Chondrocyte (in vitro differentiated cells): ENCODE data around the gene RABL6. TPM values are rescaled to one million over a fixed set of nuclear protein-coding genes. Genes with fewer than 3 reads are reported as not detected.

Experiments used
- DNase-seq: peaks from one replicate; pipeline ENCODE4 v3.0.0; 2021; ENCODE audit warnings: mixed read lengths, low spot score
- H3K27ac Mint-ChIP-seq: one replicate; pipeline ENCODE4 v1.8.0; 2021; ENCODE audit warnings: mild to moderate bottlenecking, moderate library complexity, mixed read lengths; ENCODE audit not compliant: unreplicated experiment
- H3K27me3 Mint-ChIP-seq: 2 replicates; pipeline ENCODE4 v1.8.0; 2021; ENCODE audit warnings: low read depth, mixed read lengths
- H3K36me3 Mint-ChIP-seq: 2 replicates; pipeline ENCODE4 v1.8.0; 2021; ENCODE audit warnings: low read depth, mixed read lengths
- H3K4me1 Mint-ChIP-seq: 2 replicates; pipeline ENCODE4 v1.8.0; 2021; ENCODE audit warnings: low read depth, mild to moderate bottlenecking, mixed read lengths
- H3K4me3 Mint-ChIP-seq: one replicate; pipeline ENCODE4 v1.8.0; 2021; ENCODE audit warnings: mild to moderate bottlenecking, moderate library complexity, mixed read lengths; ENCODE audit not compliant: unreplicated experiment
- H3K9me3 Mint-ChIP-seq: 2 replicates; pipeline ENCODE4 v1.8.0; 2021; ENCODE audit warnings: low read depth, mixed read lengths
- CTCF ChIP-seq: fragments of 200-600 bp; sonication (generic); IDR thresholded peaks from 2 replicates; pipeline ENCODE4 v1.5.0; 2021; ENCODE audit warnings: antibody characterized with exemption, mild to moderate bottlenecking, moderate library complexity
- total RNA-seq: library from RNA; stranded (reverse); gene quantifications from 3 replicates; pipeline ENCODE4 v1.2.1, GENCODE V29; 2021

The RABL6 gene
- total RNA-seq, 1 donor from 2014 or later = 61.5 TPM

GRCh38 chr9:136853596-136854112 is 45.9 kb downstream of the RABL6 start:
- DNase-seq = no peak
- Mint-ChIP-seq H3K4me1 (peaks cover 11% of the 10 kb centered on the region), H3K9me3 (no peaks in the 10 kb centered on the region), H3K36me3 (no peaks in the 10 kb centered on the region), H3K27ac (no peak overlapping the region), H3K27me3 (no peaks in the 10 kb centered on the region), H3K4me3 (no peak overlapping the region)
- TF ChIP-seq CTCF = no peak

DNA sequence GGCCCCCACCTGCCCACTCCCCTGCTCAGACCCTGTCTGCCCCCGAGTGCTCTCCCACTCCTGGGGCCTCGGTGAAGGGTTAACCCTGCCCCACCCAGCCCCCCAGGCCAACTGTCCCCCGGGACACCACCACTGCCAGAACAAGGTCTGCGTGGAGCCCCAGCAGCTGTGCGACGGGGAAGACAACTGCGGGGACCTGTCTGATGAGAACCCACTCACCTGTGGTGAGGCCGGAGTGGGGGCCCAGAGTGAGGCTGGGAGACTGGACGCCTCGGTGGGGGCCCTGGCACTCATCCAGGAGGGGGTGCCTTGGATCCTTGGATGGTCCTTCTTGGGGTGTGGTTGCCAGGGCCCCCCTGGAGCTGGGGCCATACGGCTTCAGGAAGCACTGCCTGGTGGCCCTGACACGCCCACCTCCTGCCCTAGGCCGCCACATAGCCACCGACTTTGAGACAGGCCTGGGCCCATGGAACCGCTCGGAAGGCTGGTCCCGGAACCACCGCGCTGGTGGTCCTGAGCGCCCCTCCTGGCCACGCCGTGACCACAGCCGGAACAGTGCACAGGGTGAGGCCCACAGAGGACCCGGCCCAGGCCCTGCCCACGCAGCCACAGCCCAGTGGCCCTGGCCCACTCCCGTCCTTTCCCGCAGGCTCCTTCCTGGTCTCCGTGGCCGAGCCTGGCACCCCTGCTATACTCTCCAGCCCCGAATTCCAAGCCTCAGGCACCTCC is 46.5 kb downstream of the RABL6 start:
- no peaks in the 10 kb centered on the region for H3K9me3 Mint-ChIP-seq
- DNase-seq = no peak
- H3K4me1 Mint-ChIP-seq = peaks cover 11% of the 10 kb centered on the region
- no peak overlapping the region for H3K4me3 Mint-ChIP-seq
- TF ChIP-seq CTCF = no peak
- H3K36me3 Mint-ChIP-seq = no peaks in the 10 kb centered on the region
- no peak overlapping the region for H3K27ac Mint-ChIP-seq
- H3K27me3 Mint-ChIP-seq = no peaks in the 10 kb centered on the region

- Mint-ChIP-seq H3K4me1 (peaks cover 8% of the 10 kb centered on the region), H3K4me3 (no peak overlapping the region), H3K36me3 (no peaks in the 10 kb centered on the region), H3K27me3 (no peaks in the 10 kb centered on the region), H3K27ac (no peak overlapping the region), H3K9me3 (no peaks in the 10 kb centered on the region)
- TF ChIP-seq CTCF = no peak
- no peak for DNase-seq
Measured at GRCh38 chr9:136854842-136855460, 47.2 kb downstream of the RABL6 start.

DNA sequence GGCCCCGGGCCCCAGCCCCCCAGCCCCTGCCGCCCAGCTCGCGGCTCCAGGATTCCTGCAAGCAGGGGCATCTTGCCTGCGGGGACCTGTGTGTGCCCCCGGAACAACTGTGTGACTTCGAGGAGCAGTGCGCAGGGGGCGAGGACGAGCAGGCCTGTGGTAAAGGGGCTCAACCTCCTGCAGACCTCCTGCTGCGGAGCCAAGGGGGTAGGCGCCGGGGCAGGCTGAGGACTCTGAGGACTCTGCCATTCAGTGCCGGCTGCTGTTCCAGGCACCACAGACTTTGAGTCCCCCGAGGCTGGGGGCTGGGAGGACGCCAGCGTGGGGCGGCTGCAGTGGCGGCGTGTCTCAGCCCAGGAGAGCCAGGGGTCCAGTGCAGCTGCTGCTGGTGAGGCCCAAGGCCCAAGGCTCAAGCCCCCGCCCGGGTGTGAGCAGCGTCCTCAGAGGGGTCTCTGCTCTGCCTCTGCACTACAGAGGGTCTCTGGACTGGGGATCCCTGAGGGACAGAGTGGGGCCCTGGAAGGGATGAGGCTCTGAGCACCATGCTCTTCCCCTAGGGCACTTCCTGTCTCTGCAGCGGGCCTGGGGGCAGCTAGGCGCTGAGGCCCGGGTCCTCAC is 47.8 kb downstream of the RABL6 start:
- H3K36me3 Mint-ChIP-seq = no peaks in the 10 kb centered on the region
- no peaks in the 10 kb centered on the region for H3K9me3 Mint-ChIP-seq
- H3K27ac Mint-ChIP-seq = no peak overlapping the region
- no peak for DNase-seq
- TF ChIP-seq CTCF = no peak
- no peaks in the 10 kb centered on the region for H3K27me3 Mint-ChIP-seq
- H3K4me3 Mint-ChIP-seq = no peak overlapping the region
- H3K4me1 Mint-ChIP-seq = peaks cover 5% of the 10 kb centered on the region

GRCh38 chr9:136856079-136856476 is 48.3 kb downstream of the RABL6 start:
- no peak for TF ChIP-seq CTCF
- Mint-ChIP-seq H3K27me3 (no peaks in the 10 kb centered on the region), H3K9me3 (no peaks in the 10 kb centered on the region), H3K36me3 (no peaks in the 10 kb centered on the region), H3K27ac (no peak overlapping the region), H3K4me3 (no peak overlapping the region), H3K4me1 (peaks cover 5% of the 10 kb centered on the region)
- no peak for DNase-seq
